BJ (cell line): ENCODE results near the gene EIF2D. TPM values are rescaled to one million over a fixed set of nuclear protein-coding genes. Genes with fewer than 3 reads are reported as not detected.

Experiments used
- CTCF ChIA-PET: fragments of 350-600 bp; formaldehyde crosslinking; extraction: SDS; loops from one replicate; lab custom pipeline; 2021; ENCODE audit warnings: antibody characterized with exemption, inconsistent platforms; lab: Yijun Ruan, JAX
- POLR2A ChIA-PET: fragments of 300-600 bp; sonication (Branson Sonifier 250); formaldehyde crosslinking; extraction: SDS; loops from one replicate; lab custom pipeline; 2021; ENCODE audit warnings: antibody characterized with exemption; lab: Charles Lee
- DNase-seq: peaks from one replicate; pipeline ENCODE4 v3.0.0-alpha.2; 2011; ENCODE audit warnings: low read depth
- H3K27me3 ChIP-seq: 2 replicates; pipeline ENCODE4 v1.6.0; 2011; ENCODE audit warnings: low read length; ENCODE audit not compliant: control insufficient read depth, insufficient read depth
- H3K36me3 ChIP-seq: 2 replicates; pipeline ENCODE4 v1.5.1; 2011; ENCODE audit warnings: low read length; ENCODE audit not compliant: control insufficient read depth, insufficient read depth
- H3K4me3 ChIP-seq: 2 replicates; pipeline ENCODE4 v1.5.1; 2011; ENCODE audit warnings: low read depth, mild to moderate bottlenecking, control low read depth, low read length
- CTCF ChIP-seq: IDR thresholded peaks from 2 replicates; pipeline ENCODE4 v1.5.1; 2011; ENCODE audit warnings: low read depth, mild to moderate bottlenecking, control low read depth, inconsistent platforms, low read length, moderate library complexity; ENCODE audit not compliant: insufficient read depth
- polyA plus RNA-seq: library from polyadenylated mRNA; depleted of rRNA; stranded (reverse); fragments of >200 nt; gene quantifications from 2 replicates; pipeline ENCODE4 v1.2.3, GENCODE V29; 2011

EIF2D gene
- polyA plus RNA-seq, 1 experiment: 97.4 TPM

- peaks cover 7% of the 10 kb centered on the region for H3K27me3 ChIP-seq
- no peak for DNase-seq
- no peaks in the 10 kb centered on the region for H3K36me3 ChIP-seq
- CTCF ChIA-PET: interaction anchor here (0.7 to 4.6 kb wide), 19 partner anchors 9 to 267 kb away, joined by 3 to 36 read pairs (median 6); partner anchors contain the start of gene DYRK3
- H3K4me3 ChIP-seq: no peak overlapping the region
- peak; percentile 83 for TF ChIP-seq CTCF
- POLR2A ChIA-PET: no interaction called here
These were observed 46.2 kb upstream of the EIF2D start for GRCh38 chr1:206658264-206658980.

- POLR2A ChIA-PET: no interaction called here
- TF ChIP-seq CTCF: no peak
- no peak for DNase-seq
These were observed 45.5 kb upstream of the EIF2D start for GRCh38 chr1:206657751-206658150.

GRCh38 chr1:206656936-206657335 is 44.7 kb upstream of the EIF2D start:
- TF ChIP-seq CTCF: no peak
- Histone ChIP-seq H3K36me3 (no peaks in the 10 kb centered on the region), H3K27me3 (no peaks in the 10 kb centered on the region; the same call in 1 of the 2 replicates), H3K4me3 (no peak overlapping the region)
- no peak for DNase-seq
- ChIA-PET CTCF (interaction anchor here (0.9 to 4.6 kb wide), 10 partner anchors 9 to 325 kb away, joined by 3 to 36 read pairs (median 7); partner anchors contain the start of genes DYRK3 and EIF2D), POLR2A (no interaction called here)

More at GRCh38 chr1:206657751-206658150, 45.5 kb upstream of the EIF2D start:
- CTCF ChIA-PET: interaction anchor here (0.7 to 4.6 kb wide), 15 partner anchors 8 to 324 kb away, joined by 3 to 36 read pairs (median 8); partner anchors contain the start of gene DYRK3
- Histone ChIP-seq H3K36me3 (no peaks in the 10 kb centered on the region), H3K27me3 (peaks cover 3% of the 10 kb centered on the region), H3K4me3 (no peak overlapping the region)

GRCh38 chr1:206655471-206655882 is 43.2 kb upstream of the EIF2D start:
- no peak for DNase-seq
- Histone ChIP-seq H3K27me3 (no peaks in the 10 kb centered on the region), H3K4me3 (no peak overlapping the region), H3K36me3 (no peaks in the 10 kb centered on the region)
- TF ChIP-seq CTCF: no peak
- POLR2A ChIA-PET: no interaction called here
- CTCF ChIA-PET: interaction anchor here (1.5 to 4.2 kb wide), 3 partner anchors 9 to 176 kb away, joined by 3 to 50 read pairs (median 5); partner anchors contain the start of gene EIF2D

- CTCF ChIA-PET: interaction anchor here (1.1 to 4.2 kb wide), 2 partner anchors 10 to 20 kb away, joined by 3 to 50 read pairs; partner anchors contain the start of gene DYRK3
- DNase-seq: no peak
These were observed 42.6 kb upstream of the EIF2D start for GRCh38 chr1:206654828-206655227.

More at GRCh38 chr1:206654828-206655227, 42.6 kb upstream of the EIF2D start:
- no peak overlapping the region for H3K4me3 ChIP-seq
- no peaks in the 10 kb centered on the region for H3K27me3 ChIP-seq
- POLR2A ChIA-PET: no interaction called here
- H3K36me3 ChIP-seq: no peaks in the 10 kb centered on the region
- no peak for TF ChIP-seq CTCF
